Dermis microvascular lymphatic vessel endothelial cell (primary cell): Measurements from ENCODE around the gene PRKN. TPM values are rescaled to one million over a fixed set of nuclear protein-coding genes. Genes with fewer than 3 reads are reported as not detected.

Source experiments
- DNase-seq, 2 donors: peaks; one replicate each; pipeline versions ENCODE4 v3.0.0 to v3.0.0-alpha.2; 2010; ENCODE audit warnings: low read depth in 2 of 2
- total RNA-seq: library from RNA; depleted of rRNA; stranded (reverse); fragments of >200 nt; gene quantifications from 2 replicates; pipeline ENCODE4 v1.2.1, GENCODE V29; 2014

PRKN gene
- total RNA-seq, 1 donor from 2014 or later, result 0.39 TPM

DNA sequence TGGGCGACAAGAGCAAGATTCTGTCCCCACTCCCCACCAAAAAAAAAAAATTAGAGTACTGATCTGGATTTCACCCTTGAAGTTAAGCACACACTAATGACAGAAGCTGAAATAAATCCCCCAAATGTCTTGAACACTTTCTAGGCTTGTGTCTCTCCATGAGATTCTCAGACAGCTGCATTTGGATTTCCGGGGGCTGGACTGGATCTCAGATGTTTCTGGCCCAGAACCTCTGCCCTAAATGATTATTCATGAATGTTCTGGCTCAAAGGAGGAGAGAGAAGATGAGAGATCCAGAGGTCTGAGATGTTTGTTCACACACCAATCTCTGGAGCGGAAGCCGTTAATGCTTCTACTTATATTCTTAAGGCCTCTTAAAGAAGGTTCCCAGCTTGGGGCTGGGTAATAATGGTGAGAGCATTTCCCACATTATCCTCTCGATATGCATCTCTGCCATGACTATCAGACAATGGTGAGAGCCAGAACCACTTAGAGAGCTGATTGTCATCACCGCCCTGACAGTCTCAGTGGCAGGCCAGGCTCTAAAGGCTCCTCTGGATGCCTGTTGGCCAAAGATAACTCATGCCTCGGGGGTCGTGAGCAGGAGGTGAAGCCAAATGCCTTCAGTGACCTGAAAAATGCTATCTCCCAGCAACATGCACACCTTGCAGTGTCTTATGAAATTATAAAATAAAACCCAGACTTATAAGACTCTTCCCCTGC lies 1325.8 kb downstream of the PRKN start:
- DNase-seq, result no peak

DNA sequence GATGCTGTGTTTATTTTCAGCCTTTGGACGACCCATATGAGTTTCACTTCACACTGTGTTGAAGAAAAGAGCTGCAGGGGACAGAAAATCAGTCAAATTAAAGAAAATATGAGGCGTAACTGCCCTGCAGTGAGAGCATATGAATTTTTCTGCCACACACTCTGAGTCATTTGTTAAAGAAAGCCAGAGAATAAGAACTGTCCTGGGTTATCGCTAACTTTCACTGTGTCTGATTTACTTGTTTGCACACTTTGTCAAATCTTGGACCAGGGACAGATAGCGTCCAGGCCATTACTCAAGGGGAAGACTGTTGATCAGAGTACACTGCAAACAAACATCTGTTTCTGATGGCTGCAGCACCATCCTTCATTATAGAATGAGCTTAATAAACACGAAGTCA lies 1326.9 kb downstream of the PRKN start:
- DNase-seq, result no peak

DNA sequence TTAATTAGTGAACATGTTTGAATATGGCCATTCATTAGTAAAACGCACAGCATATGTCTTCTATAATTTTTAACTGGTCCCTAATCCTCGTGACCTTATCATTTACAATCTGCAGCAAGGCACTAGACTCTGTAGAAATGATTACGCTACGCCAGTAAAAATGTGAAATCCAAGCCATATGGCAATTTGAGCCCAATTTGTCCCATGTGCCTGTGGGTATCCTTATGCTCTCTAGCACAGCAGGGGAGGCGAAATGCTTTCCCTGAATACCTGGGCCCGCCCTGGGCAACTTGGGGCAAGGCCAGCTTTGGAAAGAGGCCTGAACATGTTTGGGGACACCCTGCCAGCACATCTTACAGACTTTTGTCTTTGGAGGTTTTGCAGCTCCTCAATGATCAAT lies 1331.0 kb downstream of the PRKN start:
- DNase-seq, result no peak

DNA sequence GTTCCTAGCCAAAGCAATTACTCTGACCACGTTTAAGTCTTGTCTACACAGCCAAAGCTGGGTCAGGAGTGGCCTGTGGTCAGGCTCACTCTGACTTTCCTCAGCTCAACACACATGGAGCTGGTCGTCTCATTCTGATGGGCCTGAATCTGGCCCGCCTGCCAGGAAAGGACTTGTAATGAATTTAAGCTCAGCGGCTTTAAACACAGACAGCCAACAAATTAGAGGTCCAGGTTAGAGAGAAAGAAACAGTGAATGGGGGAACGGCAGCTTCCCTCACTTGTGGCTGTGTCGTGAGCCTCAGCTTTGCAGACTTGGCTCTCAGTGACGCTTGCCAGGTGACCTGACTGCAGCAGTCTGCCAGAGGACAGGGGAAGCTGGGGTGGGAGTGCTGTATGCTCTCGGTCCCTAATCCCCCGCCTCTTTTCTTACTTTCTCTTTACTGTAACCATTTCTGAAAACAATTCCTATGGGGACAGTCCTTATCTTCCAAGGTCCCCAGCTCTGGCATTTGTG lies 1331.8 kb downstream of the PRKN start:
- DNase-seq, result no peak

DNA sequence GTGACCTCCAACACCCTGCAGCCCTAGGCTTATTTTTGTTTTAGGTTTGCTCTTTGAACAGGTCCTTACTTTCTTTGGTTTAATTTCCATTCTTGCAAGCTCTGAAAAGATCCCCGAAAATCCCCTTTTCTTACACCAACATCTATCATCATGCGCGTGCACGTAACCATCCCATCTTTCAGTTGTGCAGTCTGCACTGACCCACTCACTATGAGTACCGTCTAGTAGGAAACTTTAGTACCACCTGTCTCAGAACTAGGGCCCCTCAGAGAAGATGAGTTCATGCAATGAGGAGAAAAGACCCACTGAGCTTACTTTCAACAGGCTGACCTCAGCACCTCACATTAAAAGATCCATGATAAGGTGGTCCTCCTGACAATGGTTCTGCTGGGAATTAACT lies 1333.1 kb downstream of the PRKN start:
- no peak for DNase-seq

DNA sequence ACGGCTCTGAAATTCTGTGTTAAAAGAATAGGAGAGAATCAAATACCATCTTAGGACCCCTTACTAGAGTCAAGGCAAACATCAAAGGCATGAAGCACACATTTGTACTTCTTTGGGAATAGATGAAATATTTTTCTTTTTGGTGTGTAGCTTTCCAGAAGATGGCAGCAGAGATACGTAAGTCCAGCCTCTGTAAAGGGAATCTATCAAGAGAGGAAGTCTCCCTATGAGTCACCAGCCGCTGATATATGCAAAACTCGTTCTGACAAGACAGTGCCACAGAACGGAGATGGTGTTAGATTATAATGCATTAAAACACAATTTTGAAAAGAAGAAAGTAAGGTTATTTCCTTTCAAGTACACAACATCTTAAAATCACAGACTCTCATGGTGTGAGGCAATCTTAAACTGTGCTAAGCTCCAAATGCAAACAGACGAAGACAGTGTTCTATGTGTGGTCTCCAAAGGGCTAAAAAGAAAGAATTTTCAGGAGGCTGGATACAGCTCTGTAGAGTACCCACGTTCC lies 1333.7 kb downstream of the PRKN start:
- DNase-seq, result peak; percentile 79 to 88

DNA sequence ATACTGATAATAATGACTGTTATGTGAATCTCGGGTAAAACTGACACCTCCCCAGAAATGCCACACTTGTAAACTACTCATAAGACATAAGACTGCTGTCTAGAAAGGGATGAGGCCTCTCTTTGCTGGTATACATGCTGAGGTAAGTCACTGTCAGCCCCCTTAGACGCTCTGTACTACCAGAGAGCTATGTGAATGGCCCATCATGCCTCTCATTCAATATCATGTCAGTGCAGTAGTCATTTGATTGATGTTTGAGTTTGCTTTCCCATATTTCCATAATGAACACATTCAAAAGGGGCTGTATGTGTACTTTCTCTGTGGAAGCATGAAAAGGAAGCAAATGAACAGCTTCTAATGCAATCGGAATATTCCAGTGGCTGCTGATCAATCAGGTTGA lies 1334.3 kb downstream of the PRKN start:
- DNase-seq, result no peak

DNA sequence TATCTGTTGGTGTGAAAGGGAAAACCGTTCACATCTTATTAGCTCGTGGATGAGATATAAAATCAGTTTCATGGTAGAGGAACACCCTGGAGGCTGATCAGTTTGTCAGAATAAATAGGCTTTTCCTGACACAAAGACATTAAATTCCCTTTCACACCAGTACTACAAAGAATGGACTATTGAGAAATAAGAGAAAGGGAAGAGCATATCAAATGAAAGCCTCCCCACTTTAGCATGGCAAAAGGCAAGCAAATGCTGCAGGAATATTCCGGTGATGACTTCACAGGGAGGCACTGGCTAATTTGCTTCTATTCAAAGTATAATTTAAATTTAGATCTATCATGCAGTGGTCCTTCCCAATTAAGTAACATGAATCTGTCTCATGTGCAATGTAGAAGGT lies 1337.8 kb downstream of the PRKN start:
- no peak for DNase-seq

DNA sequence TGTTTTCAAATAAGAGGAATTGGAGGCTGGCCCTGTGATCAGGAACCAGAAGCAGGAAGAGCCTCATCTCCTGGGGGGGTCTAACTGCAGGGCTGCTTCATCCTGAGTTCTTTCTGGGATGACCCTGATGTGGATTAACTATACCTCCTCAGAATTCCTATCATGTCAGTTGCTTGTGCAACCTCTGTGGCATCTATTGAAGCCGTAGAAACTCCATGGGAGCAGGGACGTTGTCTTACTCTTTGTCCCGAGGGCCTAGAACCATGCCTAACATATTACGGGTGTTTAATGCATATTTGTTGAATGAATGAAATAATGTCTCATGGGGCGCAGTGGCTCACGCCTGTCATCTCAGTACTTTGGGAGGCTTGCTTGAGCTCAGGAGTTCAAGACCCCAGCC lies 1343.6 kb downstream of the PRKN start:
- no peak for DNase-seq

DNA sequence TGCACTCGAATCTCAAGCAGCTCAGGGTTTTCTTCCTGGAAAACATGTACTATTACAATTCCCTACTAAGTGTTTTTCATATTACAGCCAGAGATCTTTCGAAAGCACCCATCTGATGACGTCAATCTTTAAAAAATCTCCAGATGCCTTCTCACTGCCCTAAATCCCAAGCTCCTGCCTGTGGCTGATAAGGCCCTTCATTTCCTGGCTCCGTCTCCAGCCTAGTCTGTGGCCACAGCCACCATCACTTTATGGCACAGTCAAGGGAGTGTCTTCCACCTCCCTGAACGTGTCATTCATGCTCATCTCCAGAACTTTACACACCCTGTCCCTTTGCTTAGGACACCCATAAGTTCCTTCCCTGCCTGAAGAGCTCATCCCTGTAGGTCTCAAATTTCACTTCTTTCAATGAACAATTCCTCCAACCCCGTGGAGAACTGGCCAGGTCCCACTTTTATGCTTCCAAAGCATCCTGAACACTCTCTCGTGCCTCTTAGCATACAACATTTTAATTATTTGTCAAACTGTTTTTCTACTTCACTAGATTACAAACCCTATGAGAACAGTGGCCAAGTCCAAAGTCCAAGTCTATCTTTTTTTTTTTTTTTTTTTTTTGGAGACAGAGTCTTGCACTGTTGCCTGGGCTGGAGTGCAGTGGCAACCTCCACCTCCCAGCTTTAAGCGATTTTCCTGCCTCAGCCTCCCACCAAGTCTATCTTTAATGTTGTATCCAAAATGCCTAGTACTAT lies 1347.6 kb downstream of the PRKN start:
- DNase-seq, result no peak

DNA sequence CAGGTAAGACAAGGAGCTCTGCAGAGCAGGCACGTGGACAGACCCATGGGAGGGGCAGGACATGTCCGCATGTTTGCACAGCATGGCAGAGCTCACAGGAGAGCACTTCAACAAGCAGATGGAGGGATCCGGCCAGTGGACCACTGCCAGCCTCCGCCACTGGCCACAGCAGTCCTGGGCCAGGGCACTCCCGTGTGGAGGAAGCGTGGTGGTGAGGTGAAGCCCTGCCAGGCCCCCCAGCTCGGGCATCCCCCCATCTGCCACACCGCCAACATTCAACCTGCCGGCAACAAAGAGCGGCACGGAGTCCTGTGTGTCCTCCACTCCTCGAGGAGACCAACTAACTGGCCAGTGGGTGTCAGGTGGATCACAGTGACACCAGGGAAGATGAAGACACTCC lies 1349.5 kb downstream of the PRKN start:
- no peak for DNase-seq

DNA sequence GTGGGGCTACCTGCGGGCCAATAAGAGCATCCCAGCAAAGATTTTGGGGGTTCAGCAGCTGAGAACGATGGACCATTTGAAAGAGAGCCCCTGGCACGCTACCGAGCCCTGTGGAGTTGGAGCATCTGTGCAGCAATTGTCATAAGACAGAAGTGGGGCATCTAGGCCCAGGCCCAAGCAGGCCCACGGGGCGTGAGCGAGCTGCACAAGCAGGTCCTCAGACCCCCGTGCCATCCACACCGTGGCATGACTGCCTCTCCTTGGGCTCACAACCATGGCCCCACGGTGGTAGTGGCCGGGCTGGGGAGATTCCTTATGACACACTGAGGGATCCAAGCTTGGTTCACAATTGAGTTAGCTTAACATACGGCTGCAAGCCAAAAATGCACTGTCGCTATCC lies 1350.5 kb downstream of the PRKN start:
- DNase-seq, result no peak

DNA sequence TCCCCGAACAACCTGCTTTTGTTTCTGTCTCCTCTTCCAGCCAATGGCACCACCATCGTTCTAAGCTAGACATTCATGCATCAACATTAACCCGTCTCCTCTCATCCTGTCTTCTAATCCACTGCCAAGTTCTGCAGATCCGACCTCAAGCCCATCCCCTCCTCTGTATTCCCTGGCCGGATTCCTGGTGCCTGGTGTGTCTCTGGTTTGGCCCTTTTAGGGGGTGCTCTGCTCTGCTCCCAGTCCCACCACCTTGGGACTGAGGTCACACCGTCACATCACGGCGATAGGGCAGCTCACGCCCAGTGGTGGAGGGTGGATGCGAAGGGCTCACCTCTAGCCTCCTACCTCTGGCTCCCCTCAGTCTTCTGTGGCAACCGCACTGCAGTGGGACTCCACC lies 1351.2 kb downstream of the PRKN start:
- DNase-seq, result no peak

DNA sequence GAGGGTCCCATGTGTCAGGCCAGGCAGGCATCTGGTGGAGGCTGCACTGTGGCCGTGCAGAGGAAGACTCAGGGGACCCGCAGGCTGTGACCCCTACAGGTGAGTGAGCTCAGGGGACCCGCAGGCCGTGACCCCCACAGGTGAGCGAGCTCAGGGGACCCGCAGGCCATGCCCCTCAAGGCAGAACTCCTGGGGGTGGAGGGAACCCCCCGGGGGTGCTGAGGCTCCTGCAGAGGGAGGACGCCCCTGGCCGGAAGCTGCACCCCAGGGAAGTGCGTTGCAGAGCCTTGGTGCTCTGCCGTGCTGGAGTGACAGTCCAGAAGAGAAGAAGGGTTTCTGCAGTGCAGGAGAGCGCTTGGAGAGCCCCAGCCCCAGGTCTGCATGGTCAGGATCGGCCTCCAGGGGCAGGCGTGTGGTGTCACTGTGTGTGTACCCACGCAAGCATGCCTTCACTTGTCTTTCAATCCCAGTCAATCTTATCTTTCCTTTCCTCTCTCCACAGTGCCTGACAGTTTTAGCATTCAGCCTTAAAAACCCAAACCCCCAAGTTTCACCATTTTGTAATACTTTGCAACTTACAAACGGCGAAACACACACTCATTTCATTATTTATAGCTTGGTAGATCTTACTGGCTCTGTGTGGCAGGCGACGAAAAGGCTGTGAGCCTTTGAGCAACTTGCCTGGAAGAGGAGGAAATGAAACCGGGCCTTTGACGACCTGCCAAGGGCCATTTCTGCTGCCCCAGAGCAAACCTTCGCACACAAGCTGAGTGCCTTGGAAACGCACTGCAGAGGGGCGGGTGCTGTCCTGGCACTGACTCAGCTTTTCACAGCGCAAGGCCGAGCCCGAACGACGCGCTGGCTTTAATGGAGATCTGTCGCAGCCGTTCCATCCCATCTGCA lies 1352.3 kb downstream of the PRKN start:
- peak in 1 of 2 donors; percentile 33 for DNase-seq

DNA sequence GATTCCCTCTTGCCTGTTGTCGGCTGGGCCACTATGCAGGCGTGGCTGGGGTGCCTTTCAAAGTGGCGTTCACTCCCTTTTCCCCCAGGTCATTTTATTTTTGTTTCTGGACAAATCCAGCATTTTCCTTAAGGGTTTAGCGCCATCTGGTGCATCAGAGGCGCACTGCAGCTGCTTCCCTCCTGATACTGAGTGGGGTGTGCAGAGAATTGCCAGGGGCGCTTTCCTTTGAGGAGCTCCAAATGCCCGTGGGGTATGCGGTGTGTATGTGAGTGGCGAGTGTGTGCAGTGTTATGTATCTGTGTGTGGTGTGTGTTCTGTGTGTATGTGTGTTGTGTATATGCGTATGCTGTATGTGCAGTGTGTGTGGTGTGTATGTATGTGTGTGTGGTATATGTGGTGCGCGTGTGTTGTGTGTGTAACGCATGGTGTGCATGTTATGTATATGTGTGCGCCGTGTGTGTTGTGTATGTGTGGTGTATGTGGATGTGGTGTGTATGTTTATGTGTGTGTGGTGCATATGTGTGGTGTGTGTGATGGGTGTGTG lies 1353.6 kb downstream of the PRKN start:
- peak; percentile 24 to 56 for DNase-seq

DNA sequence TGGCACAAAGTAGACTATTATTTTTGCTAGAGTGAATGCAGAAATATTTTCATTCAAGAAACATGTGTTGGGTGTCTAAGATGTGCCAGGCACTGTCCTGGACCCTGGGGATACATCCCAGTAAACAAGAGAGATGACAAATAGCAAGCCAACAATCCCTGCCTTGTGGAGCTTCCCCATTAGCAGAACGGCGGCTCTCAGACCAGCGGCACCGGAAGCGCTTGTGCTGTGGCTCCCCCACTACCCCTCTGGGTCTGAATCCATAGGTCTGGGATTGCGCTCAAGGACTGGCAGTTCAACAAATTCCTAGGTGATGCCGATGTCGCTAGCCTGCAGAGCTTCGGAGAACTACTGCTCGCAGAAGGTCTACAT lies 1355.2 kb downstream of the PRKN start:
- DNase-seq, result no peak

DNA sequence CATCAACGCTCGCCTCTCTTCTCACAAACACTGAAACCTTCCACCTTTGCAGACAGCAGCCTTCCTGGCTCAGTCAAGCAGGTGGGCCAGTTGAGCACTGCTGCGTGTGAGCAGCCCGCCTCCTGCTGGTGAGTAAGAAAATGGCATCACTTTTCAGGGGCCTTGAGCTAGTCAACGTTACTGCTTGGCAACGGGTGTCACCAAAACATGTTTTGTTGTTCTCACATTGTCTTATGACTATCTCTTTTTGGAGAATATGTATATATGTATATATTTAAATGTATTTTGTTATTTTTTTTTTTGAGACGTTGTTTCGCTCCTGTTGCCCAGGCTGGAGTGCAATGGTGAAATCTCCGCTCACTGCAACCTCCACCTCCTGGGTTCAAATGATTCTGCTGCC lies 1356.7 kb downstream of the PRKN start:
- peak; percentile 65 to 78 for DNase-seq

DNA sequence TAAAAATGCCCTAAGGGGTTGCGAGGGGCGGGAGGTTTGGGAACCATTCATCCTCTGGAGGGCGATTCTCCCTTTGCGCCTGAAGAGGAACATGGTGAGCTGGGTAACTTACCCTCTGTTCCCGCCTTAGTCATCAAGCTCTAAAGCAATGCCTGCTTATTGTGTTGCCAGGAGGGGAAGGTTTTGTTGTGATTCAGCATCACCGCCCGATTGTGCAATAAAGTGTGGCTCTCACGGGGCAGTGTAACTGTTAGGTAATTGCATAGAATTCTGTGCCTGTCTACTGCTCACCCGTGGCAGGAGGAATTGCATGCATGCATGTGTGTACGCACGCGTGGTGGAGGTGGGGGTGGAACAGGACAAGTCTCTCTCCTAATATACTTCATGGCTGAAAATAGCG lies 1358.2 kb downstream of the PRKN start:
- no peak for DNase-seq

DNA sequence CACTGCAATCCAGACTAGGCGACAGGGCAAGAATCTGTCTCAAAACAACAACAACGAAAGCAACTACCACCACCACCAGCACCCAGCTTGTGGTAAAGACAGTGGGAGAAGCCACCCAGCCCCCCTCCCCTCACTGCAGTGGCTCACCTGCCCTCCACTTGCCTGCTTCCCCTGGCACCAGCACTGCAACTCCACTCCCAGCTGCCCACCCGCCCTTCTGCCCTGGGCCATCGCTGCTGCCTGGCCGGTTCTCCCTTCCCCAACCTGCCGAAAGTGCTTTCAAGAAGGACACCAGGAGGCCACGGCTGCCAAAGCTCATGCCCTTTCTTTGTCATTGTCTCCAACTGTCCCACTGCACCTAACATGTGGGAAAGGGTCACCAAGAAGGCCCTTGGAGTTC lies 1359.1 kb downstream of the PRKN start:
- DNase-seq, result no peak

DNA sequence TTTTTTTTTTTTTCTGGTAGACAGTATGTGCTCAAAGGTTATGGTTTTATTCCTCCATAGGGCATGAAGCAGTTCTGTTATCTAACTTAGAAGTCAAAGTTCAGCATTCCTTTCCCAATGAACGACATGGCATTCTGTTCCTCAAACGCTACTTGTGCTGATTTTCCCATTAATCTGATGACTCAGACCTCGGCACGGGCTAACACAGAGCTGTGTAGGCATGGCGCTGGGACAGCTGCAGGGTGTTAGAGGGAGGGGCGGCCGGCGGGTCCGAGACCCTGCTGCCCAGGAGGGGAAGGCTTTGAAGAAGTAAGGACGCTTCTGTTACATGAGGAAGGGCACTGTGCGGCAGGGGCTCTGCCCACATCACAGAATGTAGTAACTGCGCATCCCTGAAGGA lies 1360.1 kb downstream of the PRKN start:
- DNase-seq, result no peak

DNA sequence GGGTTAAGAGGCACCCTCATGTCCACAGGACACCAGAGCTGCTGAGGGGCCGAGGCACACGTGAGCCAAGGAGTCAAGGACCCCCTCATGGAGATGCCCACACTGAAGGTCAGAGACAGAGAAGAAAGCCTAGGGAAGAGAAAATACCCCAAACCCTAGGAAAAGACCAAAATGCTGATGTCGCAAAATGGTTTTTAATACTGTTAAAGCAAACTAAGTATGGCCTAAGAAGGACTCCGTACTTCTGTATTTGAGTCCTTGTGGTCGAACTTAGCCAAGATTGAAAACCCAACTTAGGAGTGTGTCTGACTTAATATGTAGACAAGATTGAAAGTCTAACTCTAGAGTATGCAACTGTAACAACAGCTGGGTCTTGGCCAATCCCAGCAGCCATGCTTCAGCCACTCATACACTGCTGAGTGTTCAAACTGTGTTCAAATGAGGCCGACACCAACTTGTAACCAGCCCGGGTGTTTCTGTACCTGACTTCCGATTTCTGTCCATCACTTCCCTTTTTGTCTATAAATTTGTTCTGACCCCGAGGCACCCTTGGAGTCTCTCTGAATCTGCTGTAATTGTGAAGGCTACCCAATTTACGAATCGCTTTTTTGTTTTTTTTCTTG lies 1361.2 kb downstream of the PRKN start:
- DNase-seq, result no peak
